ENCODE measurements around the gene CHMP1A.
"Not testable (repeated sequence)": the region's sequence is repeated elsewhere in the genome, so short reads cannot be mapped to it uniquely, and the experiment has no call there.

The CHMP1A gene

GRCh38 chr16:89691986-89692569 is 34.6 kb upstream of the CHMP1A start:
- DNase-seq = no peak

GRCh38 chr16:89691231-89691985 is 33.9 kb upstream of the CHMP1A start:
- DNase-seq = no peak

- no peak for DNase-seq
Measured at GRCh38 chr16:89690392-89690901, 32.9 kb upstream of the CHMP1A start.

GRCh38 chr16:89689621-89690020 is 32.1 kb upstream of the CHMP1A start:
- DNase-seq = not testable (repeated sequence)

GRCh38 chr16:89689142-89689541 is 31.6 kb upstream of the CHMP1A start:
- no peak for DNase-seq

GRCh38 chr16:89688395-89688794 is 30.9 kb upstream of the CHMP1A start:
- no peak for DNase-seq

- peak; percentile 33 for DNase-seq
Measured at GRCh38 chr16:89687092-89687940, 29.8 kb upstream of the CHMP1A start.

- DNase-seq = peak; percentile 92
Measured at GRCh38 chr16:89686520-89687091, 29.1 kb upstream of the CHMP1A start, which contains the start of gene CDK10. TSS of gene CDK10 (plus strand) at chr16:89686689. CDS start at chr16:89686711, 22 bp downstream.

- DNase-seq = no peak
Measured at GRCh38 chr16:89685916-89686315, 28.4 kb upstream of the CHMP1A start.

- DNase-seq = no peak
Measured at GRCh38 chr16:89678258-89678657, 20.8 kb upstream of the CHMP1A start.

GRCh38 chr16:89672177-89672941 is 14.9 kb upstream of the CHMP1A start:
- DNase-seq = no peak

GRCh38 chr16:89671565-89671964 is 14.1 kb upstream of the CHMP1A start:
- DNase-seq = not testable (repeated sequence)

GRCh38 chr16:89670496-89671431 is 13.3 kb upstream of the CHMP1A start:
- no peak for DNase-seq

GRCh38 chr16:89669755-89670154 is 12.2 kb upstream of the CHMP1A start:
- no peak for DNase-seq

GRCh38 chr16:89668790-89669158 is 11.3 kb upstream of the CHMP1A start:
- no peak for DNase-seq

- no peak for DNase-seq
Measured at GRCh38 chr16:89667633-89668032, 10.1 kb upstream of the CHMP1A start.

GRCh38 chr16:89667000-89667399 is 9.5 kb upstream of the CHMP1A start:
- peak; percentile 64 for DNase-seq

- not testable (repeated sequence) for DNase-seq
Measured at GRCh38 chr16:89664238-89664637, 6.7 kb upstream of the CHMP1A start.

GRCh38 chr16:89661215-89661614 is 3.7 kb upstream of the CHMP1A start:
- DNase-seq = no peak

GRCh38 chr16:89660146-89660545 is 2.6 kb upstream of the CHMP1A start:
- DNase-seq = no peak

Measured in NCI-H82 (cell line).